Endodermal cell (in vitro differentiated cells): Measurements from ENCODE around the gene THSD8. TPM values are rescaled to one million over a fixed set of nuclear protein-coding genes. Genes with fewer than 3 reads are reported as not detected.

Source experiments
- DNase-seq: peaks from one replicate; pipeline ENCODE4 v3.0.0-alpha.2; 2017
- H3K27ac ChIP-seq: 2 replicates; pipeline ENCODE4 v1.5.1; 2013; ENCODE audit warnings: mild to moderate bottlenecking, low read depth, low read length, moderate library complexity
- H3K27me3 ChIP-seq: 2 replicates; pipeline ENCODE4 v1.6.1; 2013; ENCODE audit warnings: mild to moderate bottlenecking, low read length, moderate library complexity; ENCODE audit not compliant: insufficient read depth, control insufficient read depth, poor library complexity, severe bottlenecking
- H3K36me3 ChIP-seq: 2 replicates; pipeline ENCODE4 v1.7.0; 2013; ENCODE audit warnings: mild to moderate bottlenecking, low read length, moderate library complexity; ENCODE audit not compliant: control insufficient read depth, insufficient read depth
- H3K4me1 ChIP-seq: one replicate; pipeline ENCODE4 v1.7.0; 2013; ENCODE audit warnings: low read length; ENCODE audit not compliant: control insufficient read depth, insufficient read depth
- H3K4me3 ChIP-seq: 2 replicates; pipeline ENCODE4 v1.5.1; 2013; ENCODE audit warnings: mild to moderate bottlenecking, low read length, moderate library complexity
- H3K9ac ChIP-seq: 2 replicates; pipeline ENCODE4 v1.6.1; 2013; ENCODE audit warnings: mild to moderate bottlenecking, low read length, moderate library complexity; ENCODE audit not compliant: poor library complexity, severe bottlenecking; ENCODE audit errors: extremely low read depth
- H3K9me3 ChIP-seq: 2 replicates; pipeline ENCODE4 v1.6.1; 2013; ENCODE audit warnings: mild to moderate bottlenecking, low read length, moderate library complexity; ENCODE audit not compliant: control insufficient read depth
- H3K27ac Mint-ChIP-seq: 2 replicates; pipeline ENCODE4 v1.8.0; 2020; ENCODE audit warnings: mixed read lengths
- H3K27me3 Mint-ChIP-seq: 2 replicates; pipeline ENCODE4 v1.8.0; 2021; ENCODE audit warnings: mild to moderate bottlenecking, mixed read lengths; ENCODE audit not compliant: insufficient read depth
- H3K36me3 Mint-ChIP-seq: 2 replicates; pipeline ENCODE4 v1.8.0; 2020; ENCODE audit warnings: low read depth, mixed read lengths
- H3K4me1 Mint-ChIP-seq: 2 replicates; pipeline ENCODE4 v1.8.0; 2020; ENCODE audit warnings: mixed read lengths
- H3K4me3 Mint-ChIP-seq: 2 replicates; pipeline ENCODE4 v1.8.0; 2020; ENCODE audit warnings: mild to moderate bottlenecking, moderate library complexity, mixed read lengths
- H3K9me3 Mint-ChIP-seq: 2 replicates; pipeline ENCODE4 v1.8.0; 2020; ENCODE audit warnings: mild to moderate bottlenecking, mixed read lengths
- CTCF ChIP-seq: fragments of 200-600 bp; sonication (generic); conservative IDR thresholded peaks from 2 replicates; pipeline ENCODE4 v1.5.0; 2021; ENCODE audit warnings: antibody characterized with exemption, mild to moderate bottlenecking
- WGBS, 2 experiments: methylation state at CpG; one replicate each; pipeline versions ENCODE4 v1.1.5 to v1.1.7; 2013; ENCODE audit warnings: missing lambda C conversion rate in 2 of 2, mixed read lengths in 1 of 2; ENCODE audit not compliant: insufficient coverage in 1 of 2, insufficient read length in 1 of 2; 5-methylcytosine and 5-hydroxymethylcytosine counted together
- total RNA-seq, 2 donors: library from RNA; stranded (reverse); fragmentation: NEBNext Ultra II Directional in 1 of 2; extraction: Animal tissue kit (Norgen Biotek cat#: 25700) in 1 of 2; gene quantifications; 2 replicates in 1 of 2; 3 replicates in 1 of 2; pipeline ENCODE4 v1.2.1, GENCODE V29; 2021

THSD8 gene
- total RNA-seq, 2 donors from 2014 or later = 34.4 to 57.4 TPM

- Mint-ChIP-seq H3K9me3 (no peaks in the 10 kb centered on the region), H3K36me3 (no peaks in the 10 kb centered on the region), H3K4me3 (peak overlapping the region; percentile 74), H3K4me1 (peaks cover 26% of the 10 kb centered on the region), H3K27ac (peak overlapping the region; percentile 30), H3K27me3 (peaks cover 9% of the 10 kb centered on the region)
- Histone ChIP-seq H3K27ac (peak overlapping the region; percentile 66), H3K27me3 (peaks cover 9% of the 10 kb centered on the region), H3K36me3 (no peaks in the 10 kb centered on the region), H3K9me3 (no peaks in the 10 kb centered on the region), H3K9ac (no peak overlapping the region), H3K4me1 (peaks cover 6% of the 10 kb centered on the region), H3K4me3 (peak overlapping the region; percentile 86)
- DNase-seq = no peak
- whole genome bisulfite sequencing, 2 experiments = 7 to 9% methylated on average over 15 to 22 of the region's 22 CpGs
- TF ChIP-seq CTCF = no peak
Measured at GRCh38 chr19:12790628-12791344, 11.1 kb upstream of the THSD8 start.

GRCh38 chr19:12791345-12792050, 10.4 kb upstream of the THSD8 start, which contains the start of gene JUNB:
Gene JUNB (plus strand): TSS chr19:12791486. CDS start chr19:12791772, 286 bp downstream.
- Histone ChIP-seq H3K36me3 (no peaks in the 10 kb centered on the region), H3K9ac (peak within 1 kb of the TSS; percentile 89), H3K27ac (peak within 1 kb of the TSS; percentile 70), H3K4me1 (peaks cover 11% of the 10 kb centered on the region), H3K4me3 (peak within 1 kb of the TSS; percentile 86), H3K27me3 (peaks cover 9% of the 10 kb centered on the region), H3K9me3 (no peaks in the 10 kb centered on the region)
- peak within 1 kb of the TSS; percentile 74 for H3K4me3 Mint-ChIP-seq
- H3K9me3 Mint-ChIP-seq = no peaks in the 10 kb centered on the region
- H3K27me3 Mint-ChIP-seq = peaks cover 9% of the 10 kb centered on the region
- WGBS, 2 experiments = 0 to 1% methylated on average over 18 to 73 of the region's 73 CpGs
- TF ChIP-seq CTCF = peak; percentile 52
- no peaks in the 10 kb centered on the region for H3K36me3 Mint-ChIP-seq
- H3K27ac Mint-ChIP-seq = peak within 1 kb of the TSS; percentile 89
- peak; percentile 94 for DNase-seq
- peaks cover 33% of the 10 kb centered on the region for H3K4me1 Mint-ChIP-seq

GRCh38 chr19:12792051-12792852, 9.6 kb upstream of the THSD8 start:
- Histone ChIP-seq H3K4me3 (peak overlapping the region; percentile 86), H3K9ac (peak overlapping the region; percentile 89), H3K27ac (peak overlapping the region; percentile 70), H3K27me3 (peaks cover 9% of the 10 kb centered on the region), H3K36me3 (no peaks in the 10 kb centered on the region), H3K4me1 (peaks cover 11% of the 10 kb centered on the region), H3K9me3 (no peaks in the 10 kb centered on the region)
- 0 to 1% methylated on average over 45 to 84 of the region's 84 CpGs for WGBS, 2 experiments
- Mint-ChIP-seq H3K4me3 (peak overlapping the region; percentile 74), H3K4me1 (peaks cover 33% of the 10 kb centered on the region), H3K36me3 (peaks cover 2% of the 10 kb centered on the region), H3K27ac (peak overlapping the region; percentile 89), H3K27me3 (peaks cover 9% of the 10 kb centered on the region), H3K9me3 (no peaks in the 10 kb centered on the region)
- TF ChIP-seq CTCF = no peak
- DNase-seq = peak; percentile 91
